Ishikawa (cell line): ENCODE measurements around the gene ITPR1.

ENCODE experiments used
- EP300 ChIP-seq: IDR thresholded peaks from 2 replicates; pipeline ENCODE4 v1.6.1; 2012; ENCODE audit warnings: borderline replicate concordance
- FOXM1 ChIP-seq: IDR thresholded peaks from 2 replicates; pipeline ENCODE4 v1.6.1; 2012; ENCODE audit warnings: low read depth, borderline replicate concordance
- MAX ChIP-seq: IDR thresholded peaks from 2 replicates; pipeline ENCODE4 v1.6.1; 2012
- NFIC ChIP-seq: IDR thresholded peaks from 2 replicates; pipeline ENCODE4 v1.6.1; 2012
- RAD21 ChIP-seq: IDR thresholded peaks from 2 replicates; pipeline ENCODE4 v1.6.1; 2012; ENCODE audit warnings: low read depth
- REST ChIP-seq: IDR thresholded peaks from 2 replicates; pipeline ENCODE4 v1.6.1; 2012; ENCODE audit warnings: low read depth, mild to moderate bottlenecking
- TAF1 ChIP-seq: IDR thresholded peaks from 2 replicates; pipeline ENCODE4 v1.6.1; 2012; ENCODE audit warnings: low read depth, mild to moderate bottlenecking
- TCF12 ChIP-seq: IDR thresholded peaks from 2 replicates; pipeline ENCODE4 v1.6.1; 2012; ENCODE audit warnings: low read depth
- TEAD4 ChIP-seq: IDR thresholded peaks from 2 replicates; pipeline ENCODE4 v1.6.1; 2012
- ZBTB7A ChIP-seq: IDR thresholded peaks from 2 replicates; pipeline ENCODE4 v1.6.1; 2012; ENCODE audit warnings: low read depth

- TF ChIP-seq FOXM1 (no peak), ZBTB7A (no peak), TCF12 (no peak), RAD21 (no peak), EP300 (no peak), MAX (no peak), NFIC (no peak), TAF1 (no peak), REST (no peak), TEAD4 (no peak)
These were observed 20.8 kb upstream of the ITPR1 start for GRCh38 chr3:4472312-4472711.
